ENCODE measurements around the gene WDR53.

DNA sequence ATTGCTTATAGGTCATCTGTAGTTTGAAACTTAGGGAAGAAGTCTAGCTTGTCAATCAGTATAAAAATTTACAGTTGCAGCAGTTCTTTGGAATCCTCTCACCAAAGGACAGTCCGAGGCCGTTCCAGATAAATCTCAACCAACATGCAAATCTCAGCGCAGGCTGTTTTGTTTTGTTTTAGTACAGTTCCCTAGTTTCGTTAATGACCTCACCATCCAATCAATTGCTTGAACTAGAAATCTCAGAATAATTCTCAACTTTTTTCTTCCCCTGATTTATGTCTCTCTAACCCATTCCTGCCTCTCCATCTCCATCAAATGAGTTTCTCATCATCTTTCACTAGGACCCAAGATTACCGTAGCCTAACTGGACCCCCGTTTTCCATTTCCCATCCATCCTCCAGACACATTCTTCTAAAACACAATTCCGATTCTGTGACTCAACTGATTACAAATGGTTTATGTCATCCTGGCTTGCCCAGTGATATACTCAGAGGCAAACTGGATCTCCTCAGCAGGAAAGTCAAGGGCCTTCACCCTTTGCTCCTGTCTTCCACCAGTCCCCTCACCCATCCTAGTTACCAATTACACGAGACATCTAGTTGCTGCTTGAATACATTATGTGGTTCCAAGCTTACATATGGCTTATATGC is 54.5 kb downstream of the WDR53 start:
- TF ChIP-seq, protein P1, sequence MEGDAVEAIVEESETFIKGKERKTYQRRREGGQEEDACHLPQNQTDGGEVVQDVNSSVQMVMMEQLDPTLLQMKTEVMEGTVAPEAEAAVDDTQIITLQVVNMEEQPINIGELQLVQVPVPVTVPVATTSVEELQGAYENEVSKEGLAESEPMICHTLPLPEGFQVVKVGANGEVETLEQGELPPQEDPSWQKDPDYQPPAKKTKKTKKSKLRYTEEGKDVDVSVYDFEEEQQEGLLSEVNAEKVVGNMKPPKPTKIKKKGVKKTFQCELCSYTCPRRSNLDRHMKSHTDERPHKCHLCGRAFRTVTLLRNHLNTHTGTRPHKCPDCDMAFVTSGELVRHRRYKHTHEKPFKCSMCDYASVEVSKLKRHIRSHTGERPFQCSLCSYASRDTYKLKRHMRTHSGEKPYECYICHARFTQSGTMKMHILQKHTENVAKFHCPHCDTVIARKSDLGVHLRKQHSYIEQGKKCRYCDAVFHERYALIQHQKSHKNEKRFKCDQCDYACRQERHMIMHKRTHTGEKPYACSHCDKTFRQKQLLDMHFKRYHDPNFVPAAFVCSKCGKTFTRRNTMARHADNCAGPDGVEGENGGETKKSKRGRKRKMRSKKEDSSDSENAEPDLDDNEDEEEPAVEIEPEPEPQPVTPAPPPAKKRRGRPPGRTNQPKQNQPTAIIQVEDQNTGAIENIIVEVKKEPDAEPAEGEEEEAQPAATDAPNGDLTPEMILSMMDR (IDR thresholded peaks at IDR 0.05; ENCODE audit: poor library complexity, severe bottlenecking): no peak
- TF ChIP-seq TAF1 (IDR thresholded peaks at IDR 0.05; ENCODE audit: low read depth) (no peak), SMC3 (conservative IDR thresholded peaks at IDR 0.05; ENCODE audit: poor library complexity) (no peak), POLR2AphosphoS5 (IDR thresholded peaks at IDR 0.05) (no peak), EZH2 (IDR thresholded peaks at IDR 0.05; ENCODE audit: borderline replicate concordance, insufficient read depth, low read length, poor library complexity, severe bottlenecking) (no peak)
- TF ChIP-seq, protein P2, sequence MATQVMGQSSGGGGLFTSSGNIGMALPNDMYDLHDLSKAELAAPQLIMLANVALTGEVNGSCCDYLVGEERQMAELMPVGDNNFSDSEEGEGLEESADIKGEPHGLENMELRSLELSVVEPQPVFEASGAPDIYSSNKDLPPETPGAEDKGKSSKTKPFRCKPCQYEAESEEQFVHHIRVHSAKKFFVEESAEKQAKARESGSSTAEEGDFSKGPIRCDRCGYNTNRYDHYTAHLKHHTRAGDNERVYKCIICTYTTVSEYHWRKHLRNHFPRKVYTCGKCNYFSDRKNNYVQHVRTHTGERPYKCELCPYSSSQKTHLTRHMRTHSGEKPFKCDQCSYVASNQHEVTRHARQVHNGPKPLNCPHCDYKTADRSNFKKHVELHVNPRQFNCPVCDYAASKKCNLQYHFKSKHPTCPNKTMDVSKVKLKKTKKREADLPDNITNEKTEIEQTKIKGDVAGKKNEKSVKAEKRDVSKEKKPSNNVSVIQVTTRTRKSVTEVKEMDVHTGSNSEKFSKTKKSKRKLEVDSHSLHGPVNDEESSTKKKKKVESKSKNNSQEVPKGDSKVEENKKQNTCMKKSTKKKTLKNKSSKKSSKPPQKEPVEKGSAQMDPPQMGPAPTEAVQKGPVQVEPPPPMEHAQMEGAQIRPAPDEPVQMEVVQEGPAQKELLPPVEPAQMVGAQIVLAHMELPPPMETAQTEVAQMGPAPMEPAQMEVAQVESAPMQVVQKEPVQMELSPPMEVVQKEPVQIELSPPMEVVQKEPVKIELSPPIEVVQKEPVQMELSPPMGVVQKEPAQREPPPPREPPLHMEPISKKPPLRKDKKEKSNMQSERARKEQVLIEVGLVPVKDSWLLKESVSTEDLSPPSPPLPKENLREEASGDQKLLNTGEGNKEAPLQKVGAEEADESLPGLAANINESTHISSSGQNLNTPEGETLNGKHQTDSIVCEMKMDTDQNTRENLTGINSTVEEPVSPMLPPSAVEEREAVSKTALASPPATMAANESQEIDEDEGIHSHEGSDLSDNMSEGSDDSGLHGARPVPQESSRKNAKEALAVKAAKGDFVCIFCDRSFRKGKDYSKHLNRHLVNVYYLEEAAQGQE (IDR thresholded peaks at IDR 0.05; ENCODE audit: borderline replicate concordance): no peak
